ENCODE data around the gene ZBTB49.

DNA sequence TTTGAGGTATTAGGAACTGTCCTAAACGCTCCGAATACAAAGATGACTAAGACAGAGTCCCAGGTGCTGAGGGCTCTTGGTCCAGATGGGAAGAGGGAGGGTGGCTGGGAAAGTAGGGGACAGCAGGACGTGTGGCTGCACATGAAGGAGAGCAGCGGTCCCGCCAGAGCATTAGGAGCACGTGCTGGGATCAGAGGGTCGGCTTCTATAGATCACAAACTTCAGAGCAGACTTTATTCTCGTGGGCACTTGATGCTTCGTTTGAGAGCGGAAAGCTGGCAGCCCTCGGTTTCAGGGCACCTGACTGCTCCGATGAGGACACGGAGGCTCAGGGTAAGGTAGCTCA, 26.1 kb downstream of the ZBTB49 start:
- no peak for TF ChIP-seq EZH2 (IDR thresholded peaks at IDR 0.05; ENCODE audit: borderline replicate concordance, low read depth, low read length, severe bottlenecking)
- TF ChIP-seq, protein P1, sequence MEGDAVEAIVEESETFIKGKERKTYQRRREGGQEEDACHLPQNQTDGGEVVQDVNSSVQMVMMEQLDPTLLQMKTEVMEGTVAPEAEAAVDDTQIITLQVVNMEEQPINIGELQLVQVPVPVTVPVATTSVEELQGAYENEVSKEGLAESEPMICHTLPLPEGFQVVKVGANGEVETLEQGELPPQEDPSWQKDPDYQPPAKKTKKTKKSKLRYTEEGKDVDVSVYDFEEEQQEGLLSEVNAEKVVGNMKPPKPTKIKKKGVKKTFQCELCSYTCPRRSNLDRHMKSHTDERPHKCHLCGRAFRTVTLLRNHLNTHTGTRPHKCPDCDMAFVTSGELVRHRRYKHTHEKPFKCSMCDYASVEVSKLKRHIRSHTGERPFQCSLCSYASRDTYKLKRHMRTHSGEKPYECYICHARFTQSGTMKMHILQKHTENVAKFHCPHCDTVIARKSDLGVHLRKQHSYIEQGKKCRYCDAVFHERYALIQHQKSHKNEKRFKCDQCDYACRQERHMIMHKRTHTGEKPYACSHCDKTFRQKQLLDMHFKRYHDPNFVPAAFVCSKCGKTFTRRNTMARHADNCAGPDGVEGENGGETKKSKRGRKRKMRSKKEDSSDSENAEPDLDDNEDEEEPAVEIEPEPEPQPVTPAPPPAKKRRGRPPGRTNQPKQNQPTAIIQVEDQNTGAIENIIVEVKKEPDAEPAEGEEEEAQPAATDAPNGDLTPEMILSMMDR (IDR thresholded peaks at IDR 0.05; ENCODE audit: extremely low read depth in 1 of 2, insufficient read depth in 1 of 2, low read depth in 1 of 2, low read length in 2 of 2) = no peak
- TF ChIP-seq GATA2 (IDR thresholded peaks at IDR 0.05; ENCODE audit: insufficient read depth, insufficient read length, low read depth, low read length) = no peak
- no peak for TF ChIP-seq POLR2AphosphoS5 (IDR thresholded peaks at IDR 0.05; ENCODE audit: insufficient read depth, low read depth, low read length)
- TF ChIP-seq POLR2A (IDR thresholded peaks at IDR 0.05; ENCODE audit: low read depth, low read length) = no peak
- TF ChIP-seq, protein P2, sequence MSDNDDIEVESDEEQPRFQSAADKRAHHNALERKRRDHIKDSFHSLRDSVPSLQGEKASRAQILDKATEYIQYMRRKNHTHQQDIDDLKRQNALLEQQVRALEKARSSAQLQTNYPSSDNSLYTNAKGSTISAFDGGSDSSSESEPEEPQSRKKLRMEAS (IDR thresholded peaks at IDR 0.05; ENCODE audit: insufficient read depth, insufficient read length) = no peak
- TF ChIP-seq FOS (IDR thresholded peaks at IDR 0.05; ENCODE audit: borderline replicate concordance, insufficient read depth, low read length) = no peak
- TF ChIP-seq MYC (IDR thresholded peaks at IDR 0.05; ENCODE audit: low read depth, low read length) = no peak
- TF ChIP-seq JUN (IDR thresholded peaks at IDR 0.05; ENCODE audit: borderline replicate concordance, insufficient read depth, insufficient read length, low read depth) = no peak

All from endothelial cell of umbilical vein (primary cell).